Measurements from ENCODE around the gene NNT.

The NNT gene

DNA sequence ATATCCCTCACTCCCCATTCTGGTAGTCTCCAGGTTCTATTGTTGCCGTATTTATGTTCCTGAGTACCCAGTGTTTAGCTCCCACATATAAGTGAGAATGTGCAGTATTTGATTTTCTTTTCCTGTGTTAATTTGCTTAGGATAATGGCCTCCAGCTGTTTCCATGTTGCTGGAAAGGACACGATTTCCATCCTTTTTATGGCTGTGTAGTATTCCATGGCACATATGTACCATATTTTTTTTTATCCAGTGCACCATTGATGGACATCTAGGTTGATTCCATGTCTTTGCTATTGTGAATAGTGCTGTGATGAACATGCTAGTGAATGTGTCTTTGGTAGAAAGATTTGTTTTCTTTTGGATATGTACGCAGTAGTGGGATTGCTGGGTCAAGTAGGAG is 98.2 kb downstream of the NNT start:
- Histone ChIP-seq H3K4me3 (ENCODE audit: insufficient read depth, low read length, poor library complexity, severe bottlenecking) (no peak overlapping the region), H3K27ac (ENCODE audit: low read depth, low read length) (no peak overlapping the region), H3K79me2 (ENCODE audit: insufficient read depth, low read length) (no peaks in the 10 kb centered on the region), H3K9me2 (replicated peaks; ENCODE audit: insufficient read depth, low read length) (no peaks in the 10 kb centered on the region), H3K9ac (ENCODE audit: low read length) (no peak overlapping the region), H3K4me2 (ENCODE audit: low read depth, low read length, poor library complexity, severe bottlenecking) (no peak overlapping the region), H2AFZ (ENCODE audit: low read depth, low read length, severe bottlenecking) (no peak overlapping the region), H3K9me3 (ENCODE audit: insufficient read depth, low read length) (0 out of 2 replicates have a peak, but pooled peaks cover 7% of the 10 kb centered on the region), H3F3A (ENCODE audit: insufficient read depth) (no peaks in the 10 kb centered on the region), H4K20me1 (ENCODE audit: low read depth, low read length) (no peaks in the 10 kb centered on the region), H3K27me3 (ENCODE audit: low read length) (no peaks in the 10 kb centered on the region), H3K36me3 (ENCODE audit: low read length) (peaks cover 48% of the 10 kb centered on the region)
- TF ChIP-seq CTCF (IDR thresholded peaks at IDR 0.05; ENCODE audit: insufficient read depth, low read length, poor library complexity, severe bottlenecking), result no peak
- no peak for TF ChIP-seq EZH2phosphoT487 (conservative IDR thresholded peaks at IDR 0.05; ENCODE audit: low read length)

- TF ChIP-seq CTCF (IDR thresholded peaks at IDR 0.05; ENCODE audit: insufficient read depth, low read length, poor library complexity, severe bottlenecking) (no peak), EZH2phosphoT487 (conservative IDR thresholded peaks at IDR 0.05; ENCODE audit: low read length) (no peak)
- no peak overlapping the region for H3K4me2 ChIP-seq (ENCODE audit: low read depth, low read length, poor library complexity, severe bottlenecking)
- H2AFZ ChIP-seq (ENCODE audit: low read depth, low read length, severe bottlenecking), result no peak overlapping the region
- no peaks in the 10 kb centered on the region for H3K79me2 ChIP-seq (ENCODE audit: insufficient read depth, low read length)
- no peaks in the 10 kb centered on the region for H3F3A ChIP-seq (ENCODE audit: insufficient read depth)
- H3K27ac ChIP-seq (ENCODE audit: low read depth, low read length), result no peak overlapping the region
- no peaks in the 10 kb centered on the region for H3K9me3 ChIP-seq (ENCODE audit: insufficient read depth, low read length)
- H3K9ac ChIP-seq (ENCODE audit: low read length), result no peak overlapping the region
- no peak overlapping the region for H3K4me3 ChIP-seq (ENCODE audit: insufficient read depth, low read length, poor library complexity, severe bottlenecking)
- peaks cover 41% of the 10 kb centered on the region for H3K36me3 ChIP-seq (ENCODE audit: low read length)
- H3K27me3 ChIP-seq (ENCODE audit: low read length), result no peaks in the 10 kb centered on the region
- no peaks in the 10 kb centered on the region for H3K9me2 ChIP-seq (replicated peaks; ENCODE audit: insufficient read depth, low read length)
- no peaks in the 10 kb centered on the region for H4K20me1 ChIP-seq (ENCODE audit: low read depth, low read length)
These were observed 99.3 kb downstream of the NNT start for GRCh38 chr5:43702293-43702692.

DNA sequence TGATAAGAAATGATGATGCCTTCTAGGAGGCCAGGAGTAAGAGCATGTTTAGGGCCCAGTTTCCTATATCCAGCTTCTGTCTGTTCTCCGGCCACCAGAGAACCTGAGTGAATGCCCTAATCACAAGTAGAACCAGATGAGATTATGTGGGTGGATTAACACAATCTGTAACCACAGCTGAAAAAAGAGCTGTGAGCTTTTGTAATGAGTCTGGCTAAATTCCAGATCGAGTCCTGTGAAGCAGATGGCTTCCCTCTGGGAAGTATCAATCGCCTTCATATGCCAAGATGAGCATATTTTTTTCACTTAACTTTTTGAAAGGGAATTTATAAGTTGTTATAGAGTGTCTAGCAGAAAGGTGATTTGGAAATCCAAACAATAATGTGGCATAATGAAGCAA is 99.8 kb downstream of the NNT start:
- Histone ChIP-seq H3K4me2 (ENCODE audit: low read depth, low read length, poor library complexity, severe bottlenecking) (no peak overlapping the region), H3K79me2 (ENCODE audit: insufficient read depth, low read length) (no peaks in the 10 kb centered on the region), H2AFZ (ENCODE audit: low read depth, low read length, severe bottlenecking) (no peak overlapping the region), H4K20me1 (ENCODE audit: low read depth, low read length) (no peaks in the 10 kb centered on the region), H3K9me2 (replicated peaks; ENCODE audit: insufficient read depth, low read length) (no peaks in the 10 kb centered on the region), H3F3A (ENCODE audit: insufficient read depth) (no peaks in the 10 kb centered on the region), H3K27ac (ENCODE audit: low read depth, low read length) (no peak overlapping the region), H3K36me3 (ENCODE audit: low read length) (peaks cover 43% of the 10 kb centered on the region), H3K9ac (ENCODE audit: low read length) (no peak overlapping the region), H3K9me3 (ENCODE audit: insufficient read depth, low read length) (no peaks in the 10 kb centered on the region), H3K27me3 (ENCODE audit: low read length) (no peaks in the 10 kb centered on the region), H3K4me3 (ENCODE audit: insufficient read depth, low read length, poor library complexity, severe bottlenecking) (no peak overlapping the region)
- no peak for TF ChIP-seq EZH2phosphoT487 (conservative IDR thresholded peaks at IDR 0.05; ENCODE audit: low read length)
- no peak for TF ChIP-seq CTCF (IDR thresholded peaks at IDR 0.05; ENCODE audit: insufficient read depth, low read length, poor library complexity, severe bottlenecking)

All from SU-DHL-6 (cell line).